RCC 7860 (cell line): ENCODE measurements around the gene CARS1.

ENCODE experiments used
- DNase-seq: peaks from one replicate; pipeline ENCODE4 v3.0.0-alpha.2; 2015; ENCODE audit warnings: low spot score
- FAIRE-seq: peaks from 2 replicates; lab custom pipeline; 2012; peaks lifted over from hg19 to GRCh38; lab: Jason Lieb, UNC

Gene CARS1

GRCh38 chr11:3010521-3011275 lies 46.5 kb downstream of the CARS1 start:
- FAIRE-seq (no peak), DNase-seq (no peak)

- DNase-seq: no peak
- FAIRE-seq: no peak
These were observed 47.2 kb downstream of the CARS1 start for GRCh38 chr11:3010004-3010403.

GRCh38 chr11:3009481-3009880 lies 47.7 kb downstream of the CARS1 start:
- FAIRE-seq (no peak), DNase-seq (no peak)

GRCh38 chr11:3008746-3009336 lies 48.4 kb downstream of the CARS1 start:
- DNase-seq (no peak), FAIRE-seq (no peak)

- FAIRE-seq (no peak), DNase-seq (no peak)
These were observed 49.7 kb downstream of the CARS1 start for GRCh38 chr11:3007404-3008010.

GRCh38 chr11:3006505-3007260 lies 50.5 kb downstream of the CARS1 start:
- DNase-seq: no peak
- FAIRE-seq: no peak

GRCh38 chr11:3004481-3004880 lies 52.7 kb downstream of the CARS1 start:
- DNase-seq: no peak
- no peak for FAIRE-seq

- DNase-seq: no peak
- FAIRE-seq: no peak
These were observed 53.6 kb downstream of the CARS1 start for GRCh38 chr11:3003396-3004231.

- DNase-seq (no peak), FAIRE-seq (no peak)
These were observed 54.4 kb downstream of the CARS1 start for GRCh38 chr11:3002871-3003270.

- DNase-seq: no peak
- no peak for FAIRE-seq
These were observed 54.8 kb downstream of the CARS1 start for GRCh38 chr11:3002351-3002861.

GRCh38 chr11:3001496-3001895 lies 55.7 kb downstream of the CARS1 start:
- no peak for FAIRE-seq

GRCh38 chr11:3000032-3000961 lies 56.9 kb downstream of the CARS1 start:
- peak; percentile 9 for DNase-seq
- no peak for FAIRE-seq

More at GRCh38 chr11:3001496-3001895, 55.7 kb downstream of the CARS1 start:
- no peak for DNase-seq

- FAIRE-seq: no peak
- DNase-seq: no peak
These were observed 57.7 kb downstream of the CARS1 start for GRCh38 chr11:2999464-2999998.

- no peak for DNase-seq
These were observed 59.0 kb downstream of the CARS1 start for GRCh38 chr11:2998073-2998850.

GRCh38 chr11:2997406-2997805 lies 59.8 kb downstream of the CARS1 start:
- DNase-seq (no peak), FAIRE-seq (no peak)

More at GRCh38 chr11:2998073-2998850, 59.0 kb downstream of the CARS1 start:
- no peak for FAIRE-seq

- DNase-seq (no peak), FAIRE-seq (no peak)
These were observed 60.2 kb downstream of the CARS1 start for GRCh38 chr11:2996976-2997375.

GRCh38 chr11:2995893-2996554 lies 61.2 kb downstream of the CARS1 start:
- no peak for DNase-seq

More at GRCh38 chr11:2995893-2996554, 61.2 kb downstream of the CARS1 start:
- FAIRE-seq: no peak
